ENCODE data around the gene RALBP1. TPM values are rescaled to one million over a fixed set of nuclear protein-coding genes. Genes with fewer than 3 reads are reported as not detected.

RALBP1 gene
- total RNA-seq, 2 donors from 2014 or later = 58.2 to 64.8 TPM

- TF ChIP-seq, protein P1, sequence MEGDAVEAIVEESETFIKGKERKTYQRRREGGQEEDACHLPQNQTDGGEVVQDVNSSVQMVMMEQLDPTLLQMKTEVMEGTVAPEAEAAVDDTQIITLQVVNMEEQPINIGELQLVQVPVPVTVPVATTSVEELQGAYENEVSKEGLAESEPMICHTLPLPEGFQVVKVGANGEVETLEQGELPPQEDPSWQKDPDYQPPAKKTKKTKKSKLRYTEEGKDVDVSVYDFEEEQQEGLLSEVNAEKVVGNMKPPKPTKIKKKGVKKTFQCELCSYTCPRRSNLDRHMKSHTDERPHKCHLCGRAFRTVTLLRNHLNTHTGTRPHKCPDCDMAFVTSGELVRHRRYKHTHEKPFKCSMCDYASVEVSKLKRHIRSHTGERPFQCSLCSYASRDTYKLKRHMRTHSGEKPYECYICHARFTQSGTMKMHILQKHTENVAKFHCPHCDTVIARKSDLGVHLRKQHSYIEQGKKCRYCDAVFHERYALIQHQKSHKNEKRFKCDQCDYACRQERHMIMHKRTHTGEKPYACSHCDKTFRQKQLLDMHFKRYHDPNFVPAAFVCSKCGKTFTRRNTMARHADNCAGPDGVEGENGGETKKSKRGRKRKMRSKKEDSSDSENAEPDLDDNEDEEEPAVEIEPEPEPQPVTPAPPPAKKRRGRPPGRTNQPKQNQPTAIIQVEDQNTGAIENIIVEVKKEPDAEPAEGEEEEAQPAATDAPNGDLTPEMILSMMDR (IDR thresholded peaks at IDR 0.05) = no peak
- TF ChIP-seq POLR2AphosphoS5 (IDR thresholded peaks at IDR 0.05) (peak; percentile 28), POLR2A (IDR thresholded peaks at IDR 0.05) (no peak)
- Histone ChIP-seq H3K27me3 (replicated peaks; ENCODE audit: insufficient read depth) (no peaks in the 10 kb centered on the region), H3K9me3 (no peaks in the 10 kb centered on the region), H3K27ac (no peak overlapping the region), H3K4me3 (no peak overlapping the region), H3K4me1 (replicated peaks) (no peaks in the 10 kb centered on the region), H3K36me3 (no peaks in the 10 kb centered on the region)
- 57% methylated on average over 4 of the region's 4 CpGs for WGBS
- intact Hi-C loops (cut with DNase I) = no loop called here
- peak; percentile 11 for DNase-seq (ENCODE audit: low spot score)
Measured at GRCh38 chr18:9506046-9506792, 30.9 kb downstream of the RALBP1 start.

- intact Hi-C loops (cut with DNase I) = no loop called here
Measured at GRCh38 chr18:9507565-9508088, 32.3 kb downstream of the RALBP1 start.

DNA sequence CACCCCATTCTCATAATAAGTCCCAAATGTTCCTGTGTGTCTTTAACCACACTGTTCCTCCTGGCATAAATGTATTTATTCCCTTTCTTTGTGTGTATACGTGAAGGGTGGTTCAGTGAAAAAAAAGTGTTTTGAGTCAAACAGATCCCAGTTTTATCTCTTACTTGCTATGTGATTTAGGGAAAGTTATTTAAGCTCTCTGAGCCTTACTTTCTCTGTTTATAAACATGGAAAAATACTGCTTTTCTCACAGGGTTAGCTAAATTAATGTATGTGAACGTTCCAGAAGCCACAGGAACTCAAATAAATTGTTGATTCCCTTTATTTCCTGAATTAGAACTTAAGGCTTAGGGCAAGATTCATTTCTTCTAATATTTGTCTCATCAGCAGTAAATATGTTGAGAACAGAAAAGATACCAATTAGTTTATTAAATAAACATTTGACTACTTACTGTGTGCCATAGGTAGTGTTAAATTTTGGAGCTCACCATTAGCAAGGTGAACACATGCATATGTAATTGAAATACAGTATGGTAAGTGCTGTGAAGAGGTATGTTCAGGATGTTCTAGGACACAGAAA is 33.2 kb downstream of the RALBP1 start:
- TF ChIP-seq POLR2AphosphoS5 (IDR thresholded peaks at IDR 0.05) (no peak), POLR2A (IDR thresholded peaks at IDR 0.05) (no peak)
- TF ChIP-seq, protein P1 (IDR thresholded peaks at IDR 0.05) = no peak
- H3K27me3 ChIP-seq (replicated peaks; ENCODE audit: insufficient read depth) = no peaks in the 10 kb centered on the region
- no peak for DNase-seq (ENCODE audit: low spot score)
- no peak overlapping the region for H3K4me3 ChIP-seq
- intact Hi-C loops (cut with DNase I) = no loop called here
- WGBS = 68% methylated on average over 2 of the region's 2 CpGs
- H3K27ac ChIP-seq = no peak overlapping the region
- H3K36me3 ChIP-seq = no peaks in the 10 kb centered on the region
- H3K9me3 ChIP-seq = no peaks in the 10 kb centered on the region
- no peaks in the 10 kb centered on the region for H3K4me1 ChIP-seq (replicated peaks)

More at GRCh38 chr18:9507565-9508088, 32.3 kb downstream of the RALBP1 start:
- H3K4me1 ChIP-seq (replicated peaks) = no peaks in the 10 kb centered on the region
- WGBS = 69% methylated on average over 2 of the region's 2 CpGs
- TF ChIP-seq, protein P1 (IDR thresholded peaks at IDR 0.05) = no peak
- no peak for TF ChIP-seq POLR2AphosphoS5 (IDR thresholded peaks at IDR 0.05)
- no peak for TF ChIP-seq POLR2A (IDR thresholded peaks at IDR 0.05)
- no peak overlapping the region for H3K4me3 ChIP-seq
- no peaks in the 10 kb centered on the region for H3K9me3 ChIP-seq
- H3K36me3 ChIP-seq = no peaks in the 10 kb centered on the region
- H3K27ac ChIP-seq = no peak overlapping the region
- H3K27me3 ChIP-seq (replicated peaks; ENCODE audit: insufficient read depth) = no peaks in the 10 kb centered on the region
- no peak for DNase-seq (ENCODE audit: low spot score)

DNA sequence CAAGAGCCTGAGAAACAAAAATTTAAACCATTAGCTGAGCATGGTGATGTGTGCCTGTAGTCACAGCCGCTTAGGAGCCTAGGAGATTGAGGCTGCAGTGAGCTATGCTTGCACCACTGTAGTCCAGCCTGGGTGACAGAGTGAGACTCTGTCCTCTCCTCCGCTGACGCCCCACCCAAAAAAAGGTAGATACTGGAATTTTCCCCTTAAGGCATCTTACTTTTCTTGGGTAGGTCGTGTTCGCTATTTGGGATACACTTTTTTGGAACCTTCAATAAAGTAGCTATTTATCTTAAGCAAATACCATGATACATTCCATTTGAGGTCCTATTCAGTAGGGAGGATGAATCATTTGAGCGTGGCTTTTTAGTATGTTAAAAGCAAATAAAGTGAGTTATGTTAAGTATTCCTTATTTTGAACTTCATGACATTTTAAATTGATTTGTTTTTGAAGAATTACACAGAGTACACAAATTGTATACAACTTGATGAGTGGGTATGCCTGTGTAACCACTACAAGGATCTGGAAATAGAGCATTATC is 38.7 kb downstream of the RALBP1 start:
- 65% methylated on average over 6 of the region's 6 CpGs for WGBS
- H3K27me3 ChIP-seq (replicated peaks; ENCODE audit: insufficient read depth) = no peaks in the 10 kb centered on the region
- no peak overlapping the region for H3K27ac ChIP-seq
- intact Hi-C loops (cut with DNase I) = loop anchor here (10.0 kb wide), 2 partner anchors 149 to 369 kb away; no protein-coding TSS in a partner anchor
- H3K4me3 ChIP-seq = no peak overlapping the region
- no peaks in the 10 kb centered on the region for H3K9me3 ChIP-seq
- H3K36me3 ChIP-seq = no peaks in the 10 kb centered on the region
- TF ChIP-seq POLR2A (IDR thresholded peaks at IDR 0.05) (no peak), POLR2AphosphoS5 (IDR thresholded peaks at IDR 0.05) (no peak)
- TF ChIP-seq, protein P1 (IDR thresholded peaks at IDR 0.05) = no peak
- no peaks in the 10 kb centered on the region for H3K4me1 ChIP-seq (replicated peaks)
- DNase-seq (ENCODE audit: low spot score) = no peak
